Measurements from ENCODE around the gene SLC9C1. TPM values are rescaled to one million over a fixed set of nuclear protein-coding genes. Genes with fewer than 3 reads are reported as not detected.

The SLC9C1 gene
- total RNA-seq, 2 experiments from 2014 or later, result not detected

GRCh38 chr3:112095731-112096130, 198.3 kb downstream of the SLC9C1 start:
- Mint-ChIP-seq H3K4me1 (ENCODE audit: low read depth) (peaks cover 24% of the 10 kb centered on the region), H3K9me3 (no peaks in the 10 kb centered on the region), H3K4me3 (no peak overlapping the region), H3K36me3 (ENCODE audit: low read depth) (no peaks in the 10 kb centered on the region), H3K27ac (no peak overlapping the region), H3K27me3 (no peaks in the 10 kb centered on the region)
- ATAC-seq, result no peak
- POLR2A ChIA-PET, result no interaction called here
- CTCF ChIA-PET, result interaction anchor here (1.0 kb wide), 1 partner anchor 52 kb away, joined by 3 read pairs; no protein-coding TSS in a partner anchor
- TF ChIP-seq CTCF (IDR thresholded peaks at IDR 0.05), result no peak
- intact Hi-C loops (cut with micrococcal nuclease), result no loop called here
- DNase-seq, result no peak

GRCh38 chr3:112093180-112093522, 200.9 kb downstream of the SLC9C1 start:
- Mint-ChIP-seq H3K27me3 (peaks cover 7% of the 10 kb centered on the region), H3K27ac (no peak overlapping the region), H3K4me3 (no peak overlapping the region), H3K36me3 (ENCODE audit: low read depth) (no peaks in the 10 kb centered on the region), H3K9me3 (no peaks in the 10 kb centered on the region), H3K4me1 (ENCODE audit: low read depth) (peaks cover 28% of the 10 kb centered on the region)
- ATAC-seq, result no peak
- no peak for TF ChIP-seq CTCF (IDR thresholded peaks at IDR 0.05)
- DNase-seq, result no peak
- intact Hi-C loops (cut with micrococcal nuclease), result no loop called here
- CTCF ChIA-PET, result interaction anchor here (2.8 kb wide), 1 partner anchor 18 kb away, joined by 9 read pairs; no protein-coding TSS in a partner anchor
- POLR2A ChIA-PET, result no interaction called here

- H3K27ac Mint-ChIP-seq, result no peak overlapping the region
- TF ChIP-seq CTCF (IDR thresholded peaks at IDR 0.05), result no peak
- intact Hi-C loops (cut with micrococcal nuclease), result no loop called here
- H3K36me3 Mint-ChIP-seq (ENCODE audit: low read depth), result no peaks in the 10 kb centered on the region
- ChIA-PET CTCF (interaction anchor here (2.8 kb wide), 1 partner anchor 19 kb away, joined by 9 read pairs; no protein-coding TSS in a partner anchor), POLR2A (no interaction called here)
- peaks cover 10% of the 10 kb centered on the region for H3K27me3 Mint-ChIP-seq
- H3K4me1 Mint-ChIP-seq (ENCODE audit: low read depth), result peaks cover 30% of the 10 kb centered on the region
- ATAC-seq, result no peak
- no peak for DNase-seq
- no peaks in the 10 kb centered on the region for H3K9me3 Mint-ChIP-seq
- no peak overlapping the region for H3K4me3 Mint-ChIP-seq
Measured at GRCh38 chr3:112092496-112093179, 201.4 kb downstream of the SLC9C1 start.

- no peaks in the 10 kb centered on the region for H3K36me3 Mint-ChIP-seq (ENCODE audit: low read depth)
- POLR2A ChIA-PET, result no interaction called here
- TF ChIP-seq CTCF (IDR thresholded peaks at IDR 0.05), result no peak
- no peak overlapping the region for H3K27ac Mint-ChIP-seq
- H3K27me3 Mint-ChIP-seq, result peaks cover 20% of the 10 kb centered on the region
- intact Hi-C loops (cut with micrococcal nuclease), result no loop called here
- ATAC-seq (no peak), DNase-seq (no peak)
- no peak overlapping the region for H3K4me3 Mint-ChIP-seq
- H3K9me3 Mint-ChIP-seq, result no peaks in the 10 kb centered on the region
- H3K4me1 Mint-ChIP-seq (ENCODE audit: low read depth), result peaks cover 27% of the 10 kb centered on the region
- CTCF ChIA-PET, result no interaction called here
Measured at GRCh38 chr3:112090887-112091586, 203.0 kb downstream of the SLC9C1 start.

Small RNA genes within 50 kb of the gene (microRNA-seq; reads per million reads assigned to microRNA genes)
- gene MIR567 (ENCODE audit: borderline microRNAs expressed, borderline replicate concordance), result not detected

Other genes starting within 250 kb of the SLC9C1 start
- gene C3orf52, start 207.8 kb downstream of the SLC9C1 start, total RNA-seq, result 1 to 10 TPM; 2.0 to 3.3 TPM
- 10 to 100 TPM in 1 of 2 experiments, 1 to 10 TPM in 1; 9.9 to 12.9 TPM for gene GCSAM, start 161.0 kb downstream of the SLC9C1 start, total RNA-seq
- gene CD200, start 38.9 kb upstream of the SLC9C1 start, total RNA-seq, result 10 to 100 TPM; 15.7 to 16.7 TPM
- 10 to 100 TPM; 12.8 to 13.2 TPM for gene BTLA, start 205.3 kb upstream of the SLC9C1 start, total RNA-seq

Data from activated CD8-positive, alpha-beta T cell treated with anti-CD3 and anti-CD28 coated beads for 36 hours (primary cell).